Measurements from ENCODE around the gene RASAL1. TPM values are rescaled to one million over a fixed set of nuclear protein-coding genes. Genes with fewer than 3 reads are reported as not detected.

Gene RASAL1
- total RNA-seq, 4 donors from 2014 or later: not detected

DNA sequence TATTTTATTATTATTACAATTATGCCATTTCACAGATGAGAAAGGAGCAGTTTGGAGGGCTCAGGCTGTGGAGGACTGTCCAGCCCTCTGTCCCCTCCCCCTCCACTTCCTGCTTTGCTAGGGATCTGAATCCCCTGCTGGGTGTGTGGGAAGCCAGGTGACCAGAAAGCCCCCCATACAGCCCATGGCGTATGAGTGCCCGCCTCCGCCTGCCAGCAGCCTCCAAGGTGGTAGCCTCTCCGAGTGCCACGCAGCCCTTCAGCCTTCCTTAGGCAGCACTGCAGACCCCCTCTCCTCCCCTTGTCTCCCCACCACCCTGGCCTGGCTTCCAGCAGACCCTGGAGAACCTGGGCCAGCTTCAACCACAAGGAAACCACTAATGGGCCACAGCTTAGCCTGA, 66.4 kb downstream of the RASAL1 start:
- Histone ChIP-seq H3K36me3 (no peaks in the 10 kb centered on the region), H3K9me3 (no peaks in the 10 kb centered on the region), H3K27ac (no peak overlapping the region), H3K4me1 (no peaks in the 10 kb centered on the region), H3K27me3 (peaks cover 0 to 13% (median 2%) of the 10 kb centered on the region in 3 donors), H3K4me3 (no peak overlapping the region)
- intact Hi-C loops (cut with DNase I; ENCODE audit: low total_unique reads) (no loop called here), in situ Hi-C loops (cut with MboI; ENCODE audit: low sequenced_read_pairs in 4 of 4) (no loop called here)
- TF ChIP-seq CTCF (IDR thresholded peaks at IDR 0.05 in 4 of 5, conservative IDR thresholded peaks at IDR 0.05 in 1 of 5): no peak
- TF ChIP-seq POLR2A (IDR thresholded peaks at IDR 0.05): no peak
- no peak for ATAC-seq
- DNase-seq: no peak

GRCh38 chr12:113067987-113068935, 67.3 kb downstream of the RASAL1 start:
- ATAC-seq (no peak), DNase-seq (no peak)
- Histone ChIP-seq H3K4me3 (no peak overlapping the region), H3K27ac (no peak overlapping the region), H3K27me3 (peaks cover 0 to 19% (median 7%) of the 10 kb centered on the region in 3 donors), H3K9me3 (no peaks in the 10 kb centered on the region), H3K4me1 (no peaks in the 10 kb centered on the region), H3K36me3 (no peaks in the 10 kb centered on the region)
- no peak for TF ChIP-seq POLR2A (IDR thresholded peaks at IDR 0.05)
- TF ChIP-seq CTCF (IDR thresholded peaks at IDR 0.05 in 4 of 5, conservative IDR thresholded peaks at IDR 0.05 in 1 of 5): no peak
- intact Hi-C loops (cut with DNase I; ENCODE audit: low total_unique reads): no loop called here
- in situ Hi-C loops (cut with MboI; ENCODE audit: low sequenced_read_pairs in 4 of 4): no loop called here

DNA sequence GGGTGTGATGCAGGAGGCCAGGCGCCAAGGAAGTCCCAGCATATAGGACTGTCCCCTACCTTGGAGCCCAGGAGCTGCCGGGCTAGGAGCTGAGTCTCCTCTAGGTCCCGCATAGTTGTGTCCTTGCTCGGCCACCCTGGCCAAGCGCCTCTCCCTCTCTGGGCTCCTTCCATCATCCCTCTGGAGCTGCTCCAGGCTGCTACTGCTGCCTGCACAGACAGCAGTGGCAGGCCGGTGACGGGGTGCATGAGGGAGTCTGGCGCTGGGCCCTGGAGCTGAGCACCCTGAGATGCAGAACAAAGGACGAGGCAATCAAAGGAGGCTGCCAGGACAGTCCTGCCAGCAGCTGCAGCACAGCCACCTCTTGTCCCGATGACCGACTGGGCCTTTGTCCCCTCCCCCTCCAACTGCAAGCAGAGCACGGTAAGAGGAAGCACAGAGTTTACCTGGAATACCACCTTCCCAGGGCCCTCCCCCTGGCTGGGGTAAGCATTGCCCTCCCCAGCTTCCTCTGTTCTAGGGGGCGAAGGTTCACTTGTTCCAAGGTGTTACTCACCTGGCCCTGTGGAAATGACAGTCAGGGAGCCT, 68.7 kb downstream of the RASAL1 start:
- Histone ChIP-seq H3K4me3 (no peak overlapping the region), H3K27ac (no peak overlapping the region), H3K4me1 (no peaks in the 10 kb centered on the region), H3K27me3 (peaks cover 0 to 19% (median 15%) of the 10 kb centered on the region in 3 donors), H3K9me3 (no peaks in the 10 kb centered on the region), H3K36me3 (no peaks in the 10 kb centered on the region)
- in situ Hi-C loops (cut with MboI; ENCODE audit: low sequenced_read_pairs in 4 of 4): no loop called here
- ATAC-seq (no peak), DNase-seq (no peak)
- TF ChIP-seq CTCF (IDR thresholded peaks at IDR 0.05 in 4 of 5, conservative IDR thresholded peaks at IDR 0.05 in 1 of 5) (no peak), POLR2A (IDR thresholded peaks at IDR 0.05) (no peak)
- intact Hi-C loops (cut with DNase I; ENCODE audit: low total_unique reads): no loop called here

DNA sequence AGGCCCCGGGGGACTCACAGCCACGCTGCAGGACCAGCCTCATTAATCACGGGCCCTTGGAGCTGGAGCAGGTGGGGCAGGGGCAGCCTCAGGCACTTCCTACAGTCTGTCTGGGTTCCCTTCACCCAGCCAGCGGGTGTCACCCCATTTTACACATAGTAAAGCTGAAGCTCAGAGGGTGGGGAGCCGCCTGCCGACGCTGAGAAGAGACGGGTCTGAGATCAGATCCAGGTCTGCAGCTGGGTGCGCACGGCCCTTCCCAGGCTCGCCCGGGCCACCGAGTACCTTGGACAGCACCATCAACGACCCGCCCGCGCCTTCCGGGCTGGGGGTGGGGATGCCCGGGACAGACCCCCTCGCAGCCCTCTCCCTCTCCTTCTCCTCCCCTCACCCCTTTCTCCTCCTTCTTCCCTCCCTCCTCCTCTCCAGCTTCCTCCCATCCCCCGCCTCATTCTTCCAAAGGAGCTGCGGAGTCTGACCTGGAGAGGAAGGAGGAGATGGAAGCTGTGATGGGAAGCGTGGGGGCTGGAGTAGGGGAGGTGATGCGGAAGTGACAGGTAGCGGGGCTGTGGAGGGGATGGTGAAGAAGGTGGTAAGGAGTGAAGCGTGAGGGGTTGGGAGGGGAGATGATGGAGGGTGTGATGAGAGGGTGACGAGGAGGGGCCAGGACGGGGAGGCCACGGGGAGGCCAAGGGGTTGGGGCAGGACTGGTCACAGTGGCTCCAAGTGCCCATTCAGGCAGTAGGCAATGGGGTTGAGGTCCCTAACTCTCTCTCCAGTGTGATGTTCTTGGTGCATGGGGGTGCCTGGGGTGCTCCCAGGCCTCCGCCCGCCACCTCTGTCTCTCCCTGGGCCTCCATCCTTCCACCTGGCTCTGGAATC, 70.2 kb downstream of the RASAL1 start:
- Histone ChIP-seq H3K36me3 (no peaks in the 10 kb centered on the region), H3K4me1 (no peaks in the 10 kb centered on the region), H3K27ac (no peak overlapping the region), H3K27me3 (peaks cover 0 to 23% (median 19%) of the 10 kb centered on the region in 3 donors), H3K4me3 (no peak overlapping the region), H3K9me3 (no peaks in the 10 kb centered on the region)
- TF ChIP-seq CTCF (IDR thresholded peaks at IDR 0.05 in 4 of 5, conservative IDR thresholded peaks at IDR 0.05 in 1 of 5) (no peak), POLR2A (IDR thresholded peaks at IDR 0.05) (no peak)
- DNase-seq (no peak), ATAC-seq (no peak)
- in situ Hi-C loops (cut with MboI; ENCODE audit: low sequenced_read_pairs in 4 of 4) (no loop called here), intact Hi-C loops (cut with DNase I; ENCODE audit: low total_unique reads) (no loop called here)
